HFF-Myc (cell line): ENCODE results near the gene GGN.

Experiments used
- DNase-seq: peaks from one replicate; pipeline ENCODE4 v3.0.0-alpha.2; 2011; ENCODE audit warnings: low read depth; ENCODE audit errors: extremely low read depth
- H3K4me3 ChIP-seq: replicated peaks from 2 replicates; pipeline ENCODE4 v1.5.1; 2011; ENCODE audit warnings: low read depth, mild to moderate bottlenecking, control low read depth, low read length
- CTCF ChIP-seq: IDR thresholded peaks from 2 replicates; pipeline ENCODE4 v1.5.1; 2012; ENCODE audit warnings: mild to moderate bottlenecking, low read depth, low read length, control low read depth; ENCODE audit errors: missing control alignments

The GGN gene

GRCh38 chr19:38362076-38362945, 25.5 kb downstream of the GGN start:
- DNase-seq, result no peak
- no peak for TF ChIP-seq CTCF
- H3K4me3 ChIP-seq, result peak overlapping the region; percentile 50

- TF ChIP-seq CTCF, result no peak
- DNase-seq, result no peak
- H3K4me3 ChIP-seq, result peak overlapping the region; percentile 50
Observed at GRCh38 chr19:38361633-38362075, 26.2 kb downstream of the GGN start.

GRCh38 chr19:38360839-38361631, 26.8 kb downstream of the GGN start:
- DNase-seq, result no peak
- peak overlapping the region; percentile 50 for H3K4me3 ChIP-seq

GRCh38 chr19:38360351-38360750, 27.5 kb downstream of the GGN start:
- no peak for DNase-seq
- no peak overlapping the region for H3K4me3 ChIP-seq
- no peak for TF ChIP-seq CTCF

More at GRCh38 chr19:38360839-38361631, 26.8 kb downstream of the GGN start:
- TF ChIP-seq CTCF, result no peak

DNA sequence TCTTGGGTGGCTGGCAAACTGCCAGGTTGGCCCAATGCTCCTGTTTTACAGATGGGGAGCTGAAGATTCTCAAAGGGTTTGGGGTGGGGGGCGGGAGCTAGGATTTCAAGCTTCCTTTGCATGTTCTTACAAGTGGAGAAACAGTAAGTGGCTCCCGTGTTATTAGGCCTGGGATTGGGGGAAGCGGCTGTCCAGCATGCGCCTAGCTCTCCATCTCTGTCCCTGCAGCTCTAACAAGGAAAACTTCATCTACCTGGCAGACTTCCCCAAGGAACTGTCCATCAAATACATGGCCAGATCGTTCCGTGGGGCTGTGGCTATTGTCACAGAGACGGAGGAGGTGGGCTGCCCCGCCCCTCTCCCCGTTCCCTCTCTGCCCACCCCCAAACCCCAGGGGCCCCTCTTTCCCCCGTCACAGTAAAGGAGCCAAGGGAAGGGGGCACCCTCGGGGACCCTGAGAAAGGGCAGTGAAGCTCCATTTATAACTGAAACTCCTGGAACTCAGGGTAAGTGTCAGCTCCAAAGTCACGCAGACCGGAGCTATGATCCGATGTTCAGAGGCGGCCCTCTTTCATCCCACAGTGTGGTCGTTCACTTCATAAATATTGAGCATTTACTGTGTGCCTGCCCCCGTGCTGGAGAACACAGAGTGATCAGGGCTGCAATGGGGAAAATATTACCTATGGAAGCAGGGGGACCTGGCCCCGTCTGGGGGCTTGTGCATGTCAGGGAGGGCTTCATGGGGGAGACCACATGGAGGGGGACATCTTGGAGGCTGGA, 28.4 kb downstream of the GGN start:
- no peak for TF ChIP-seq CTCF
- H3K4me3 ChIP-seq, result no peak overlapping the region
- DNase-seq, result no peak

GRCh38 chr19:38358071-38358470, 29.8 kb downstream of the GGN start:
- H3K4me3 ChIP-seq, result no peak overlapping the region
- TF ChIP-seq CTCF, result no peak
- DNase-seq, result no peak
